Measurements from ENCODE around the gene ACTC1.

DNA sequence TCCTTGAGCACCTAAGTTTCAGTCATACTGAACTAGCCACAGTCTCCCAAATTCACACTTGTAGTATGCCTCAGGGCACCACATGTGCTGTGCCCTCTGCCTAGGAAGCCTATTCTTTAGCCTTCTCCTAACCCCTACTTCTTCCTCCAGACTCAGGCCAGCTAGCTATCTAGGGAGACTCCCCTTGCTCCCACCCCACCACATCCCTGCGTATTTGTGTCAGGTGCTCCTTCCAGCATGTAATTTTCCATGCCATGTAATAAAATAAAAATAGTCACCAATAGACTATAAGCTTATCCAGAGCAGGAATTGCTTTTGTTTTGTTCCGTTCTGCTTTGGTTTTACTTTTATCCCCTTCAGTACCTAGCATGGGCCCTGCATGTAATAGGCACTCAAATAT is 25.6 kb downstream of the ACTC1 start:
- TF ChIP-seq, protein P1, sequence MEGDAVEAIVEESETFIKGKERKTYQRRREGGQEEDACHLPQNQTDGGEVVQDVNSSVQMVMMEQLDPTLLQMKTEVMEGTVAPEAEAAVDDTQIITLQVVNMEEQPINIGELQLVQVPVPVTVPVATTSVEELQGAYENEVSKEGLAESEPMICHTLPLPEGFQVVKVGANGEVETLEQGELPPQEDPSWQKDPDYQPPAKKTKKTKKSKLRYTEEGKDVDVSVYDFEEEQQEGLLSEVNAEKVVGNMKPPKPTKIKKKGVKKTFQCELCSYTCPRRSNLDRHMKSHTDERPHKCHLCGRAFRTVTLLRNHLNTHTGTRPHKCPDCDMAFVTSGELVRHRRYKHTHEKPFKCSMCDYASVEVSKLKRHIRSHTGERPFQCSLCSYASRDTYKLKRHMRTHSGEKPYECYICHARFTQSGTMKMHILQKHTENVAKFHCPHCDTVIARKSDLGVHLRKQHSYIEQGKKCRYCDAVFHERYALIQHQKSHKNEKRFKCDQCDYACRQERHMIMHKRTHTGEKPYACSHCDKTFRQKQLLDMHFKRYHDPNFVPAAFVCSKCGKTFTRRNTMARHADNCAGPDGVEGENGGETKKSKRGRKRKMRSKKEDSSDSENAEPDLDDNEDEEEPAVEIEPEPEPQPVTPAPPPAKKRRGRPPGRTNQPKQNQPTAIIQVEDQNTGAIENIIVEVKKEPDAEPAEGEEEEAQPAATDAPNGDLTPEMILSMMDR (conservative IDR thresholded peaks at IDR 0.05 in 1 of 2, IDR thresholded peaks at IDR 0.05 in 1 of 2; ENCODE audit: extremely low read depth in 1 of 2, insufficient read depth in 1 of 2, low read depth in 1 of 2, low read length in 2 of 2): no peak
- no peak for TF ChIP-seq EZH2 (IDR thresholded peaks at IDR 0.05; ENCODE audit: borderline replicate concordance, low read length)

Measured in mammary epithelial cell (primary cell).